LNCAP (cell line): Measurements from ENCODE around the gene AARSD1.

Source experiments
- TF ChIP-seq, protein P1 (sequence below): fragments of 450-650 bp; IDR thresholded peaks from 2 replicates; pipeline ENCODE4 v1.5.1; 2017; ENCODE audit warnings: mild to moderate bottlenecking

Gene AARSD1

DNA sequence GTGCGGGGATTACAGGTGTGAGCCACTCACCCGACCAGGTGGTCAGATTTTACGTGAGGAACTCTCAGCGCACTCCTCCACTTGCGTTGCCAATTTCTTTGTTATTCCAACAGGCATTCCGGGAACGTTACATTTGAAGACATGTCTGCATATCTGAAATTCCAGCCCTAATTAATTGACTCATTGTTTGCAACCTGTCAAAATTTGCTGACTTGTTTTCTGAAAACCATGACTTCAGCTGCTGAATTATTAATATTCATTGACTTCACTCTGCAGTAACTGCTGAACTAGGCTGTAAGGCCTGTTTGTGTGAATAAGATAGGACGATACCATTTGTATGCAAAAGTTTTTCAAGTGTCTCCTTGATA lies 47.0 kb downstream of the AARSD1 start:
- TF ChIP-seq, protein P1, sequence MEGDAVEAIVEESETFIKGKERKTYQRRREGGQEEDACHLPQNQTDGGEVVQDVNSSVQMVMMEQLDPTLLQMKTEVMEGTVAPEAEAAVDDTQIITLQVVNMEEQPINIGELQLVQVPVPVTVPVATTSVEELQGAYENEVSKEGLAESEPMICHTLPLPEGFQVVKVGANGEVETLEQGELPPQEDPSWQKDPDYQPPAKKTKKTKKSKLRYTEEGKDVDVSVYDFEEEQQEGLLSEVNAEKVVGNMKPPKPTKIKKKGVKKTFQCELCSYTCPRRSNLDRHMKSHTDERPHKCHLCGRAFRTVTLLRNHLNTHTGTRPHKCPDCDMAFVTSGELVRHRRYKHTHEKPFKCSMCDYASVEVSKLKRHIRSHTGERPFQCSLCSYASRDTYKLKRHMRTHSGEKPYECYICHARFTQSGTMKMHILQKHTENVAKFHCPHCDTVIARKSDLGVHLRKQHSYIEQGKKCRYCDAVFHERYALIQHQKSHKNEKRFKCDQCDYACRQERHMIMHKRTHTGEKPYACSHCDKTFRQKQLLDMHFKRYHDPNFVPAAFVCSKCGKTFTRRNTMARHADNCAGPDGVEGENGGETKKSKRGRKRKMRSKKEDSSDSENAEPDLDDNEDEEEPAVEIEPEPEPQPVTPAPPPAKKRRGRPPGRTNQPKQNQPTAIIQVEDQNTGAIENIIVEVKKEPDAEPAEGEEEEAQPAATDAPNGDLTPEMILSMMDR = no peak

DNA sequence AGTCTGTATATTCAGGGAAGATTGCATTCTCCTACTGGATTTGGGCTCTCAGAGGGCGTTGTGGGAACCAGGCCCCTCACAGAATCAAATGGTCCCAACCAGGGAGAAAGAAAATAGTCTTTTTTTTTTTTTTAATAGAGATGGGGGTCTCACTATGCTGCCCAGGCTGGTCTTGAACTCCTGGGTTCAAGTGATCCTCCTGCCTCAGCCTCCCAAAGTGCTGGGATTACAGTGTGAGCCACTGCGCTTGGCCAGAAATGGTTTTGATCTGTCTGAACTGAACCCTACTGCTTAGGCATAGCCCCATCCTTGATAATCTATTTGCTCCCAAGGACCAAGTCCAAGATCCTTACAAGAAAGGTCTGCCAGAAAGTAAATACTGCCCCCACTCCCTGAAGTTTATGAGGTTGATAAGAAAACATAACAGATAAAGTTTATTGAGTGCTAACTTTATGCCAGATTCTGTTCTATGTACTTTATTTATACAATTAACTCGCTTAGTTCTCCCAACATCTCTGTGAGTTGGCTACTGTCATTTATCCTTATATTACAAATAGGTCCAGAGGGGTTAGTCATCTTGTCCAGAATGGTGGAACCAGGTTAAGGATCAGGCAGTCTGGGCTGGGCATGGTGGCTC lies 50.2 kb downstream of the AARSD1 start:
- TF ChIP-seq, protein P1 = no peak

DNA sequence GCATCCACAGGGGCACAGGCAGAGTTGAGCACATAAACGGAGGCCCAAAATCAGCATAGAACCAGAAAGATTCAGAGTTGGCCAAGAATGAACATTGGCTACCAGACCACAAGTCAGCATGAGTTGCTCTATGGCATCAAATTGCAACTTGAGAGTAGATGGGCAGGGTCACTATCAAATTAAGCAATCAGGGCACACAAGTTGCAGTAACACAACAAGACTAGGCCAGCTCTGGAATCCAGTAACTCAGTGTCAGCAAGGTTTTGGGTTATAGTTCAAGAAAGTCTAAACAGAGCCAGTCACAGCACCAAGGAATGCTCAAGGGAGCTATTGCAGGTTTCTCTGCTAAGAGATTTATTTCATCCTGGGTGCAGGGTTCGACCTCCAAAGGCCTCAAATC lies 50.7 kb downstream of the AARSD1 start:
- TF ChIP-seq, protein P1 = no peak

DNA sequence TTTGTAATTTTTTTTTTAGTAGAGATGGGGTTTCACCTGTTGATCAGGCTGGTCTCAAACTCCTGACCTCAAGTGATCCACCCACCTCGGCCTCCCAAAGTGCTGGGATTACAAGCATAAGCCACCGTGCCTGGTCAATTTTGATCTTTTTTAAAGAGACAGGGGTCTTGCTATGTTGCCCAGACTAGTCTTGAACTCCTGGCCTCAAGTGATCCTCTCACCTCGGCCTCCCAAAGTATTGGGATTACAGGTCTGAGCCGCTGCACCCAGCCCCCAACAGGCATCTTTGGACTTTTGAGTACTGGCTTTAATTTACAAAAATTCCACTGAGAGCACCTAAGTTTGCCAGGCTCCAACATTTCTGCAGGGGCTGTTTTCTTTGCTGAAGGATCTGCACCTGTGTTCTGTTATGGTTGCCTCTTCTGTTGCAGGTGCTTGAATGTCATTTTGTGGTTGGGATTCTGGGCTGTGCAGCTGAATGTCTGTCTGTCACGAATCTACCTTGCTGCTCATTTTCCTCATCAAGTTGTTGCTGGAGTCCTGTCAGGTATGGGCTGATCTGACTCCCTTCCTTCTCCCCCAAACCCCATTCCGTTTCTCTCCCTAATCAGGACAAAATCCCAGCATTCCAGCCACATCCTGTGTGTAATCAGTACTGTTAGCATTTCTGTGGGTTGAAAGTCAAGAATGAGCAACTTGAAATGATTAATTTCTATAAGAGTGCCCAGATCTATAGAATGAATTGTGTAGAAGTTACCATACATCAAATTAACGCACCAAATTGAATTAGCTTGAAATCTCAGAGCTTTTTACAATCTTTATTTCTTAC lies 55.2 kb downstream of the AARSD1 start:
- TF ChIP-seq, protein P1 = no peak

DNA sequence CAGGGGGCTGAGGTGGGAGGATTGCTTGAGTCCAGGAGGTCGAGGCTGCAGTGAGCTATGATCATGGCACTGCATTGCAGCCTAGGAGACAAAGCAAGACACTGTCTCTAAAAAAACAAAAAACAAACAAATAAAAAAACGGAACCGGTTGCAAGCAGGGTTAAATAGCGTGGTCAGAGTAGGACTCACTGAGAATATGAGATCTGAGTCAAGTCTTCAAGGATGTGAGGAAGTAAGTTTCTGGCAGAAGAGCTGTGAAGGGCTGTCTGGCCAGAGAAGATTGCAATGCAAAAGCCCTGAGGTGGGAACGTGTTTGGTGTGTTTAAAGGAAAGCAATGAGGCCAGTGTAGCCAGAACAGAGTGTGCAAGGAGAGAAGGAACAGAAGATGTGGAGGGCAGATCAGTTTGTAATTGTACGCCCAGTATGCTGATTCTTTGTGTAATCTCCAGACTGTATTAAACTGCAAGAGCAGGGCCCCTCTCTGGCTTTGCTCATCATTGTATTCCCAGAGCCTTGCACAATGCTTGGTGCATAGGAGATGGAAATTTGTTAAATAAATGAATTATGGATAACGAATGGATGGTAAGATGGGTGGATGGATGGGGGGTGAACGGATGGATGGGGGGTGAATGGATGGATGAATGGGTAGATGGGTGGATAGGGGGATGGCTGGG lies 57.3 kb downstream of the AARSD1 start:
- TF ChIP-seq, protein P1 = no peak

DNA sequence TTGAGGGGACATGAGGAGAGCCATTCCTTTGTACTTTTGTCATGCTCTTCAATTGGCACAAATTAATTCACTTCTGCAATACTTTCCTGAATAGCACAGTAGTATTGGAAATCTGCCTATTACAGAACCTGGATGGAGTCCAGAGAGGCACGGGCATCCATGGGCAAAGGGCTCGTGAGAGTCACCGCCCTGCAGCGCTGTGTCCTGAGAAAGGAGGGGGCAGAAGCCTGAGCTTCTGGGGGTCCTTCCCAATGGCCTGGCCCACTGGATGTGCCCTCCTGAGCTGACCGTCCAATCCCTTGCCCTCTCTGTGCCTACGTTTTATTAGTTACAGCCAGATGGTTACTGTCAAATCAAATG lies 60.2 kb downstream of the AARSD1 start:
- TF ChIP-seq, protein P1 = no peak

DNA sequence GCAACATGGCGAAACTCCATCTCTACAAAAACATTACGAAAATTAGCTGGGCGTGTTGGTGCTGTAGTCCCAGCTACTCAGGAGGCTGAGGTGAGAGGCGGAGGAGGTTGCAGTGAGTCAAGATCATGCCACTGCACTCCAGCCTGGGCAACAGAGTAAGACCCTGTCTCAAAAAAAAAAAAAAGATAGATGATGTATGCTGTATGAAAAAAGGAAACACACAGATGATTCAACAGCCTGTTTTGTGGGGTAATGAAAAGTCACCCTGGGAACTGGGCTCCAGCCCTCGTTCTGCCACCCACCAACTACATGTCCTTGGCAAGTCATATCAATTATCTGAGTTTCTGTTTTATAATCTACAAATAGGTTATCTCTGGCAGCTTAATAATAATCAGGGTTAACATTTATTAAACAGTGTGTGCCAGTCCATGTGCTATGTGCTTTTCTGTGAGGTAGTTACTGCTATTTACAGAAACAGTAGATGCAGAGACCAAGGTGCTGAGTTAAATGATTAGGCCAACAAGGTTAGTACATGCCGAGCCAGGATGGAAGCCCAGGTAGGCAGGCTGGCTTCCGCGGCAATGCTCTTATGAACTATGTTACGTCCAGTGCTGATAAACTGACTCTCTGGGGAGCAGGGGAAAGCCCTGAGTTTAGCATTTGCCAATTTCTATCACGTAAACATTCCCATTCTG lies 62.6 kb downstream of the AARSD1 start:
- TF ChIP-seq, protein P1 = no peak
